Measurements from ENCODE around the gene GOLGA6L7.
"Not testable (repeated sequence)": the region's sequence is repeated elsewhere in the genome, so short reads cannot be mapped to it uniquely, and the experiment has no call there.

Gene GOLGA6L7

DNA sequence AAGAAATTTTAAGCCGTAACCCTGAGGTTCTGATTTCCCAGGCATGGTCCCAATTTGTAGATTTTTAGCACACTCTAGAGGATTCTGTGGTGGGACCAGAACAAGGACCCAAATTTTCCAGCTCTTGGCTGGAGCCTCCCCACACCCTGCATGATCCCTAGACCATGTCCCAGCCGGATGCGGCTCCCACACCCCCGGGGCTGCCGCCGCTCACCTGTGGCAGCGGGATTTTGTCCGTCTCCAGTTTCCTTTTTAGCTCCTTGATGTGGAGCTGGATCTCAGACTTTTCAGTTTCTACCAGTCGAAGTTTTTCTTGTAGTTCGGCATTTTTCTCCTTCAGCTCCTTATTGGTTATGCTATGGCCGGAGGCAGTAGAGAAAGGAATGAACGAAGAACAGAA, 4.9 kb downstream of the GOLGA6L7 start:
- DNase-seq (ENCODE audit: low read depth), result not testable (repeated sequence)

DNA sequence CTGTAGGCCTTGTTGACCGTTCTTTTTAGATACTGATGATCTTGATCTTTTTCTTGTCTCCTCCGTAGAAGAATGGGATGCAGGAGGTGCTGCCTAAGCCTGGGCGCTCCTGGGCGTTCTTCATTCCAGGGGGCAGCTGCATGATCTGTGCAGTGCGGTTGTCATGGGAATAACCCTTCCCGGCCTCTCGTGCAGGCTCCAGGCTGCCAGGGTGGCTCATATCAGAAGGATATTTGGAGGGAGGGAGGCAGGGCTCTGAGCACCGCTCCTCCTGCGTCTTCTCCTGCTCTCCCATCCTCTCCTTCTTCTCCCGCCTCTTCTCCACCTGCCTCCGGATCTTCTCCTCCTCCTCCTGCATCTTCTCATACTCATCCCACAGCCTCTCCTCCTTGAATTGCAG, 6.2 kb downstream of the GOLGA6L7 start:
- not testable (repeated sequence) for DNase-seq (ENCODE audit: low read depth)

DNA sequence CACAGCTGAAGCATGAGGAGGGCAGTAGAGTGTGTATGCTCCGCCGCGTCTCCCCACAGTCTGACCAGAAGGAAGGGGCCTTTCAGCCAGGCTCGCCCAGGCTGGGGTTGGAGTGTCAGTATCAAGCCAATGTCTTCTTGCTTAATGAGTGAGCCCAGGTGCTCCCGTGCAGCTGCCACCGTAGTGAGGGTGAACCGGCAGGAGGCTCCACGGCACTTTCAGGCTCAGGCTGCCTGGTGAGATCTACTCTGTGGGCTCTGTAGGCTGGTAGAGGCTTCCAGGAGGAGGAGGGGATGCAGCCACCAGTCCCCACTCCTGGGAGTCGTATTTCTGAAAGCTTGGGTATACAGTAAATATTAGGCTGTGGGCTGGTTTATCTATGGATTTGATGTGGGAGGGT, 8.2 kb downstream of the GOLGA6L7 start:
- not testable (repeated sequence) for DNase-seq (ENCODE audit: low read depth)

DNA sequence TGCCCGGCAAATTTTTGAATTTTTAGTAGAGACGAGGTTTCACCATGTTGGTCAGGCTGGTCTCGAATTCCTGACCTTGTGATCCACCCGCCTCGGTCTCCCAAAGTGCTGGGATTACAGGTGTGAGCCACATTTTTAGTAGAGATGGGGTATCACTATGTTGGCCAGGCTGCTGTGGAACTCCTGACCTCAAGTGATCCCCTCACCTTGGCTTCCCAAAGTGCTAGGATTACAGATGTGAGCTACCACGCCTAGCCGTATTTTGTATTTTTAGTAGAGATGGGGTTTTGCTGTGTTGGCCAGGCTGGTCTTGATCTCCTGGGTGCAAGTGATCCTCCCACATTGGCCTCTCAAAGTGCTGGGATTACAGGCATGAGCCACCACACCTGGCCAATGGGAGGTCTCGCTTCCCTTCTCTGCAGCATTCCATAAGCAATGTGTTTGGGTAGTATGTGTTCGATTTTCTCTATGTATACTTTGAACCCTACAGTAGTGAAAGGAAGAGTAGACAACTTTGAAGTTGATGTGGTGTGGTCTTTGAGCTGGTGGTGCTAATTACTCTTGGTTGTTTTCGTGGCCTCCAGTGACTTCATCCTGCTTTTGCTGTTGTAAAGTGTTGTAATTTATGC, 13.4 kb downstream of the GOLGA6L7 start:
- not testable (repeated sequence) for DNase-seq (ENCODE audit: low read depth)

DNA sequence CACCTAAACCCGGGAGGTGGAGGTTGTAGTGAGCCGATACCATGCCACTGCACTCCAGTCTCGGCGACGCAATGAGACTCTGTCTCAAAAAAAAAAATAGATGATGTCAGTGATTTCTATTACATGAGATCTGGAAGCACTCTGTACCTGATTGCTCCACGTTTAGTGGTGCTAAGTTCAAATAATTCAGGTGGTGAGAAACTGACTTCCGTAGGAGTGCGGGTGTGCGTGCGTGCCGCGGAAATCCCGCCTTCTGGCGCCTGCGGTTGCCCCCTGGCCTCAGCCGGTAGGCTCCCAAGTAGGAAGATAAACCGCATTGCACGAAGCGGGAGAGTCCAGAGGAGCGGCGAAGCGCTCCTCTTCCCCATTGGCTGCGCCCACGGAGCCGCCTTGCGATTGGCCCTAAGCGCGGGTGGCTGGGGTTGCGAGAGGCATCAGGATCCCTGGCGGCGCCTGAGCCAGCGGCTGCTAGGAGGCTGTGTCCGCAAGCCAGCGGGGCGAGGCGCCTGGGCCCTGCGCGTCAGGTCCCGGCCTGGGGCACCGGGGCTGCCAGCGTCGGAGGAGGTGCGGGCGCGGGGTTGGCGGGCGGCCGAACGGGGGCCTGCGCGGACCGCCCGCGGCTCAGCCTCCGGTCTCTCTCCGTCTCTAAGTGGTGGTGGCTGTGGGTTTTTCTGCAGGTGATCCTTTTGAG, 16.4 kb downstream of the GOLGA6L7 start:
- DNase-seq (ENCODE audit: low read depth), result peak; percentile 56

DNA sequence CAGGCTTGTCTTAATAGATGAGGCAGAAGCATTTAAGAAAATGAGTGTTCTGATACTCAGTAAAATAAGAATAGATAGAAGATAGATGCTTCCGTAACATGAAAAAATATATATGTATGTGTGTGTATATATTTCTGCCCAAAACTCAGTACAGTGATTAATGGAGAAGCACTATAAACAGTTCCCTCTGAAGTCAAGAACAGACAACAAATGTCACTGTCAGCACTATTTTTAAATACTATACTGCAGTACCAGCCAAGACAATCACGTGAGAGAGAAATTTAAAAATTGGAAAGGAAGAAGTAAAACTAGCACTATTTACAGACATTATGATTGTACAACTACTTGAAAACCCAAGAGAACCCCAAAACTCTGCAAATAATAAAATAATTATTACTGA, 27.0 kb downstream of the GOLGA6L7 start:
- DNase-seq (ENCODE audit: low read depth), result not testable (repeated sequence)

DNA sequence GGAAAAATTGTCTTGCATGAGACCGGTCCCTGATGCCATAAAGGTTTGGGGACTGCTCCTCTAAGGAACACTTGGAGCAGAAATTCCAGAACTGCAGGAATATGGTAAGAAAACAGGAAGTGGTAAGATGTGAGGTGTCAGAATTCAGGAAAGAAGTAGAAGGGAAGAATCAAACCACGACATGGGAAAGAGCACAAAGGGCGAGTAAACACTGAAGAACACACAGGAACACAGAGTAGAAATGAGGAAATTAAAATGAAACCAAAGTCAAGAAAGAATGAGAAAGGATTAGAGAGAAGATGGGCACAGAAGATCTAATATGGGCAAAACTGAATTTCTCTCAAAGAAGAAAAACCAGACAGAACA, 28.5 kb downstream of the GOLGA6L7 start:
- not testable (repeated sequence) for DNase-seq (ENCODE audit: low read depth)

DNA sequence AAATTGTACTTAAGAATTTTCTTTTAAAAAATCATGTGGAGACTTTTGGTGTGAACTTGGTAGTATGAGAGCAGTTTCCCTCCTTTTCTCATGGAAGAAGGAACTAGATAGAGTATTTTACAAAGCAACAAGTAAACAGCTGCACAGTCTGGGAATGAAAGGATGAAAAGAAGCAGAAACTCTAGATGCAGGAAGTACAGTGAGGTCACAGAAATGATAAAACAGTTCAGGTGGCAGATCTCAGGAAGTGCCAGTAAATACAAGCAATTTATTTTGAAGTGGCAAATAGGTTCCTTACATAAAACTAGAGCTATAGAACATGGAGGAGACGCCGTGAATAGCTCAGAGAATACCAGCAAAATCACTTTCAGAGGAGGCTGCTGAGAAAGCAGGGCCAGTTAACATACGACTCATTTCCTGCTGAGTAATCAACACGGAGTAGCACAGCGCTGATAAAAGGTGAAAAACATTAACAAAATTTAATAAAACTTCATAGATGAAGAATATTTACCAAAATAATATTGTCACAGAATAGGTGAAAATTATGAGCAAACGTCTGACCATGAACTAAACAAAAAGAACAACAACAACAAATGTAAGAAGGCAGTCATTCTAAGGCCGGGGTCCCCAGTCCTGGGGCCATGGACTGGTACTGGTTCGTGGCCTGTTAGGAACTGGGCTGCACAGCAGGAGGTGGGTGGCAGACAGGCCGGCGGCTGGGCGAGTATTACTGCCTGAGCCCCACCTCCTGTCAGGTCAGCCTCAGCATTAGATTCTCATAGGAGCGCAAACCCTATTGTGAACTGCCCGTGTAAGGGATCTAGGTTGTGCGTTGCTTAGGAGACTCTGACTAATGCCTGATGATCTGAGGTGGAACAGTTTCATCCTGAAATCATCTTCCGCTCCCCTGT, 29.2 kb downstream of the GOLGA6L7 start:
- peak; percentile 12 for DNase-seq (ENCODE audit: low read depth)

DNA sequence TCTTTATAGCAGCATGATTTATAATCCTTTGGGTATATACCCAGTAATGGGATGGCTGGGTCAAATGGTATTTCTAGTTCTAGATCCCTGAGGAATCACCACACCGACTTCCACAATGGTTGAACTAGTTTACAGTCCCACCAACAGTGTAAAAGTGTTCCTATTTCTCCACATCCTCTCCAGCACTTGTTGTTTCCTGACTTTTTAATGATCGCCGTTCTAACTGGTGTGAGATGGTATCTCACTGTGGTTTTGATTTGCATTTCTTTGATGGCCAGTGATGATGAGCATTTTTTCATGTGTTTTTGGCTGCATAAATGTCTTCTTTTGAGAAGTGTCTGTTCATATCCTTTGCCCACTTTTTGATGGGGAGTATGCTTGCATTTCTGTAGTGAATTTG, 30.3 kb downstream of the GOLGA6L7 start:
- not testable (repeated sequence) for DNase-seq (ENCODE audit: low read depth)

DNA sequence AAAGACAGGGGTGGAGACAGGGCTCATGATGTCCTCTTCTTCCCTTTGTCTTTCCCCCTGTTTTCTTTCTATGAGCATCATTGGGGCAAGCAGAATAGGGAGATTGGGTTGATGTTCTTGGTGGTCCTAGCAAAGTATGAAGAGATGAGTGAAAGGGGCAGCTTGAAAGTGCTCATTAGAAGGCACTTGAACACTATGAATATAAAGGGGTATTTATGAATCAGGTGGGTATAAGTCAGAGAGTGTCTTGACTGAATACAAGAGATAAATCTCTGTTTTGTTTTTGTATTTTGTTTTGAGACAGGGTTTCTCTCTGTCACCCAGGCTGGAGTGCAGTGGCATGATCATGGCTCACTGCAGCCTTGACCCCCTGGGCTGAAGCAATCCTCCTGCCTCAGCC, 34.4 kb downstream of the GOLGA6L7 start:
- DNase-seq (ENCODE audit: low read depth), result not testable (repeated sequence)

DNA sequence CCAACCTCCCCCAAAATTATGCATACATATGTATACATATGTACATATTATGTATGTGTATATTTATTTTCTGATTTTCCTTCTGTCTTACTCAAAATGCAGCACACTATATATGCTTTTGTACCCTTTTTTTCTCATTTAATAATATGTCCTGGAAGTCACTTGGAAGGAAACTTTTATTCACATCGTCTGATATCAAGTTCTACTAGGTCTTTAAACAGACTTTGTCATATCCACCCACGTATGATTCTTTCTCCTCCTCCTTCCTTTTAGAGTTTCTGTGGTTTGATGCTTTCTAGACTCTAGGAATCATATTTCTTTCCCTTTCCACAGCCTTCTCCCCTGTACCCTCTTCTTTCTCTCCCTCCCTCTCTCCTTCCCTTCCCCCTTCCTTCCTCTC, 35.1 kb downstream of the GOLGA6L7 start:
- not testable (repeated sequence) for DNase-seq (ENCODE audit: low read depth)

DNA sequence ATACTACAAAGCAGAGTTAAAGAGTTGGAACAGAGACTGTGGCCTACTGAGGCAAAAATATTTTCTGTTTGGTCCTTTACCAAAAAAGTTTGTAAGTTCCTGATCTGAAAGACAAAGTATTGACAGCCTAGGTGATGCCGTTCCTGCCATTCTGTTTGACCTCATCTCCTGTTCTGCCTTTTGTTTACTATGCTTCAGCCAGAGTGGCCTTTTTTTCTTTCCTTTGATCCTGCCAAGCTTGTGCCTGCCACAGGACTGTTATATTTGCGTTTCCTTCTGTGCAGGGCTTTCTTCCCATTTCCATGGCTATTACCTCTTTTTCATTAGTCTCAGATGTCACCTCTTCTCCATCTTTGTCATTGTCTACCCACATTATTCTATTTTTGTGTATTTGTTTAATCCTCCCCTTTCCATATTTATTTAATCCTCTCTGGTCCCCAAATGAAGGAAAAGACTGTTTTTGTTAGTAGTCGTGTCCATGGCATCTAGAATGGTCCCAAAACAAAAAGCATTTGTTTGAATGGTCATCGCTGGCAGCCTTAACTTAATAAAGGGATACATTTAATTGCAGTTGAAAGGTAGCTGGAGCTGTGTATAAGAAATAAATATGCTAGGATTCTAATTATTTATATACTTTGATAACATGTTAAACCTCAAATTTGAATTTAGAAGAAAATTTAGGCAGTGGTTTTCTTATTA, 36.4 kb downstream of the GOLGA6L7 start:
- not testable (repeated sequence) for DNase-seq (ENCODE audit: low read depth)

DNA sequence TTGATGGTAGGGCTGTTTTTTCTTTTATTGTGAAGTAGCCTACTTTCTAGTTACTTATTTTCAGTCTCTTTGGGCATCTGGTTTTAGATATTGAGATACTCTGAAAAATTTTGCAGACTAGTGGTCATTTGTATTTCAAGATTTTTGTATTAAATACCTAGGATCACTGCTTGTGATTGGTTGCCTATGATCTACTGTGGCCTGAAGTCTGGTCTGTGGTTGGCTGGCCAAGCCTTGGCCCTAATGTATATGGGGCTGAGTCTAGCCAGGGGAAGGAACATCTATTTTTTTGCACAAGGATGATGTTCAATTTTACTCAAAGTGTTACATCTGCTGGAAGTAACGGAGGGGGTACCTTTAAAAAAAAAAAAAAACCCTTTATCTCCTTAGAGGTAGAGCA, 38.0 kb downstream of the GOLGA6L7 start:
- not testable (repeated sequence) for DNase-seq (ENCODE audit: low read depth)

DNA sequence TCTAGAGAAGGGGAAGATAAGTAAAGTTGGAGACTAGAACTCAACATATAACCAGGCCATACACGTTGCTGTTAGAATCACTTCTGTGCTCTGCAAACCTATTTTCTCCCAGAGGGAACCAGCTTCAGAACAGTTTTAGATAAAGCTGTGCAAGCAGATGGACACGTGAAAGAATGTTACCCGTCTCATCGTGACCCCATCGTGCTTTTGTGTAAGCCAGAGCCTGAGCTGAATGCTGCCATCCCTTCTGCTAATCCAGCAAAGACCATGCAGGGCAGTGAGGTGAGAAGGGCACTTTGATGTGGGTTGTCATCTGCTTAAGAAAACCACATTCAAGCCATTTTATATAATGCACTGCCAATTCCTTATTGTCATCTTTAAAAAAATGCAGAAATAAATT, 40.3 kb downstream of the GOLGA6L7 start:
- not testable (repeated sequence) for DNase-seq (ENCODE audit: low read depth)

DNA sequence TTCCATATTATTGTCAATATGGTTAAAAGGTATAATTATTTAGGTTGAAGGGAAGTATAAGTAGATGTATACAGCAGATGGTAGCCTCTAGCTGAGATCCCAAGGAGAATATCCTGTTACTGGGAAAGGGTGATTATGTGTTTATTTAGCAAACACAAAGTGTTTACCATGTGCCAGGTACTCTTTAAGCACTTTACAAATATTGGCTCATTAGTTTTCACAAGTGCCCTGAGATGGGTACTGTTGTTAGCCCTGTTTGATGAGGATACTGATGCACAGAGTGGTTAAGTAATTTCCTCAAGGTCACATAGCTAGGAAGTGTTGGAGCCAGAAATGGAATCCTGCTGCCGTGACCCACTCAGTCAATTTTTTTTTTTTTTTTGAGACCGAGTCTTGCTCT, 48.1 kb downstream of the GOLGA6L7 start:
- not testable (repeated sequence) for DNase-seq (ENCODE audit: low read depth)

DNA sequence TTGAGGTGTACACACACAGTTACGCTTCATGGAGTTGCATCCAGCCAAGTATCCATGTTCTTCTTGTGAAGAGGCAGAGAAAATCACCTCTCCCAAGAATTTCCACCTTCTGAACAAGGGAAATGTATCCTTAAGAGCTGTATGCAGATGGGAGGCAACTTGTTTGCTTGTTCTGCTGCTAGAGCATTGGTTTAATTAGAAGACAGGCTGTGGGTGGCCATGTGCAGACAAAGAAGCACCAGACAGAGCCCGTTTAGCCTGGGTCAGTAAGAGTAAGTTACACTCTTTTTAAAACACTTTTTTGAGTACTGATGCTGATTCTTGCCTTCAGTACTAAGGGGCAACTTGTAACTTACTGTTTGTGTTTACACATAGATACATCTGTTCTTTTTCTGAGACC, 50.2 kb downstream of the GOLGA6L7 start:
- not testable (repeated sequence) for DNase-seq (ENCODE audit: low read depth)

DNA sequence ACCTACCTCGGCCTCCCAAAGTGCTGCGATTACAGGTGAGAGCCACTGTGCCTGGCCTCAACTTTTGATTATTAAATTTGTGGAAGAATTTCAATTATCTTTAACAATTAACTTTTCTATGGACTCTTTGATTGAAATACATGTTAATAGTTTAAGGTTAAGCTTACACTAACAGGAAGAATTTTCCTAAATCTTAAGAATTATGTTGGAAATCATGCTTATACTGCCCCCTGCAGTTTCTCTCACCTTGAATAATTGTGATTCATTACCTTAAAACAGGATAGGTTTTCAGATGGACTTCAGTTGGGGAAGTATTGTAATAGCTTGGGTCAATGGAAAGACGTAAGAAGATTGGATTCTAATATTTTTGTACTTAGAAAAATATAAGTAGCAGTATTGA, 54.2 kb downstream of the GOLGA6L7 start:
- not testable (repeated sequence) for DNase-seq (ENCODE audit: low read depth)
